ENCODE data around the gene LRRFIP1. TPM values are rescaled to one million over a fixed set of nuclear protein-coding genes. Genes with fewer than 3 reads are reported as not detected.

LRRFIP1 gene
- total RNA-seq, 6 experiments from 2014 or later: 90.6 to 107 (median 102) TPM

GRCh38 chr2:237596520-237597195 is 30.7 kb upstream of the LRRFIP1 start:
- Mint-ChIP-seq H3K27me3 (ENCODE audit: insufficient read depth) (peaks cover 3% of the 10 kb centered on the region), H3K4me1 (ENCODE audit: low read depth) (peaks cover 26% of the 10 kb centered on the region), H3K27ac (no peak overlapping the region), H3K9me3 (no peaks in the 10 kb centered on the region), H3K4me3 (no peak overlapping the region), H3K36me3 (ENCODE audit: low read depth) (no peaks in the 10 kb centered on the region)
- TF ChIP-seq CTCF (IDR thresholded peaks at IDR 0.05): no peak
- DNase-seq: no peak

- Mint-ChIP-seq H3K4me3 (no peak overlapping the region), H3K27me3 (ENCODE audit: insufficient read depth) (peaks cover 3% of the 10 kb centered on the region), H3K27ac (peak overlapping the region; percentile 23; the same call in 1 of the 2 replicates), H3K9me3 (no peaks in the 10 kb centered on the region), H3K4me1 (ENCODE audit: low read depth) (peaks cover 26% of the 10 kb centered on the region), H3K36me3 (ENCODE audit: low read depth) (no peaks in the 10 kb centered on the region)
- no peak for TF ChIP-seq CTCF (IDR thresholded peaks at IDR 0.05)
- no peak for DNase-seq
Measured at GRCh38 chr2:237597196-237598145, 29.9 kb upstream of the LRRFIP1 start.

- peaks cover 3% of the 10 kb centered on the region for H3K27me3 Mint-ChIP-seq (ENCODE audit: insufficient read depth)
- no peak for TF ChIP-seq CTCF (IDR thresholded peaks at IDR 0.05)
- H3K36me3 Mint-ChIP-seq (ENCODE audit: low read depth): no peaks in the 10 kb centered on the region
- peaks cover 36% of the 10 kb centered on the region for H3K4me1 Mint-ChIP-seq (ENCODE audit: low read depth)
- H3K27ac Mint-ChIP-seq: no peak overlapping the region
- no peaks in the 10 kb centered on the region for H3K9me3 Mint-ChIP-seq
- no peak for DNase-seq
- no peak overlapping the region for H3K4me3 Mint-ChIP-seq
Measured at GRCh38 chr2:237598468-237599208, 28.7 kb upstream of the LRRFIP1 start.

GRCh38 chr2:237599465-237600110 is 27.8 kb upstream of the LRRFIP1 start:
- H3K27me3 Mint-ChIP-seq (ENCODE audit: insufficient read depth): peaks cover 3% of the 10 kb centered on the region
- peak overlapping the region; percentile 89 for H3K27ac Mint-ChIP-seq

More at GRCh38 chr2:237599465-237600110, 27.8 kb upstream of the LRRFIP1 start:
- H3K4me3 Mint-ChIP-seq: peak overlapping the region; percentile 76
- H3K9me3 Mint-ChIP-seq: no peaks in the 10 kb centered on the region
- DNase-seq: no peak
- H3K36me3 Mint-ChIP-seq (ENCODE audit: low read depth): no peaks in the 10 kb centered on the region
- peaks cover 40% of the 10 kb centered on the region for H3K4me1 Mint-ChIP-seq (ENCODE audit: low read depth)
- no peak for TF ChIP-seq CTCF (IDR thresholded peaks at IDR 0.05)

Measured in HFFc6 (cell line).